Right cardiac atrium (tissue), 5 donors: ENCODE data around the gene NOTCH2. TPM values are rescaled to one million over a fixed set of nuclear protein-coding genes. Genes with fewer than 3 reads are reported as not detected.

Experiments used
- ATAC-seq, 2 donors: fragments of 200-7000 bp; cut with Tn5 transposase; one replicate each; pipeline versions ENCODE4 v1.8.0 to v1.9.1; 2020; ENCODE audit warnings: moderate library complexity in 2 of 2, mild to moderate bottlenecking in 1 of 2
- DNase-seq, 3 donors: peaks; one replicate each; pipeline ENCODE4 v3.0.0-alpha.2; 2020
- H3K27ac ChIP-seq: one replicate; pipeline ENCODE4 v1.5.1; 2013; ENCODE audit warnings: mild to moderate bottlenecking, low read length, control low read depth, moderate library complexity
- H3K27me3 ChIP-seq: one replicate; pipeline ENCODE4 v1.6.1; 2013; ENCODE audit not compliant: control insufficient read depth, insufficient read depth
- H3K4me1 ChIP-seq: one replicate; pipeline ENCODE4 v1.6.1; 2013; ENCODE audit warnings: low read length; ENCODE audit not compliant: control insufficient read depth, insufficient read depth
- H3K4me3 ChIP-seq: one replicate; pipeline ENCODE4 v1.5.1; 2013; ENCODE audit warnings: low read length, control low read depth
- H3K9me3 ChIP-seq: one replicate; pipeline ENCODE4 v1.6.1; 2013; ENCODE audit warnings: low read length; ENCODE audit not compliant: control insufficient read depth
- WGBS: extraction: QIAGEN DNeasy Blood & Tissue Kit; methylation state at CpG from one replicate; pipeline ENCODE4 v1.1.7; 2013; 5-methylcytosine and 5-hydroxymethylcytosine counted together
- intact Hi-C, 4 donors: fragments of 100-400 bp; cut with DNase I; formaldehyde crosslinking; loops; one replicate each; pipeline versions ENCODE4 v1.11.0 to v1.14.0; 2022 to 2023
- polyA plus RNA-seq: library from polyadenylated mRNA; stranded (reverse); fragments of 200-250 nt; gene quantifications from one replicate; pipeline ENCODE4 v1.2.3, GENCODE V29; 2013
- total RNA-seq, 4 donors: library from RNA; stranded (reverse); fragmentation: NEBNext Ultra II Directional; extraction: Animal tissue kit (Norgen Biotek cat#: 25700); gene quantifications; one replicate each; pipeline ENCODE4 v1.2.1, GENCODE V29; 2021
- donor health status: healthy with polysubstance abuse.
- donor health status: DM: no; HTN: yes; CAD: no.
- donor health status: DM: no; HTN: no; CAD: no.
- donor health status: DM: no; HTN: yes; CAD: no; lungs with severe emphysema.
- donor health status: DM: yes; HTN: yes; CAD: no.

NOTCH2 gene
- total and polyA plus RNA-seq, 5 donors = 6.6 to 65.7 (median 39.2) TPM

DNA sequence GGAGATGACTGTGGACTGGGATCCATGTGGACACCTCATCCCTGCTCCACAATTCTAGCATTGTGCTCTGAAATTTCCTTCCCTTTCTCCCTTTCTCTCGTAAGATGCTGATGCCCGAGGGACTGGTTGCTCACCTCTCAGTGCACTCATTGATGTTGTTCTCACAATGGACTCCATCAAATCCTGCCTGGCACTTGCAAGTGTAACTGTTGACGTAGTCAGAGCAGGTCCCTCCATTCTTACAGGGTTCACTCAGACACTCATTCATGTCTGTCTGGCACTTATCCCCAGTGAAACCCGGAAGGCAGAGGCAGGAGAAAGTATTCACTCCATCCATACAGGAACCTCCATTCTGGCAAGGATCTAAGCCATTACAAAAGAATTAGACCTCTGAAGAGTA, 128.1 kb downstream of the NOTCH2 start:
- no peak for ATAC-seq
- Histone ChIP-seq H3K9me3 (no peaks in the 10 kb centered on the region), H3K4me3 (no peak overlapping the region), H3K27ac (no peak overlapping the region), H3K27me3 (no peaks in the 10 kb centered on the region), H3K4me1 (peaks cover 2% of the 10 kb centered on the region)
- intact Hi-C loops = no loop called here
- DNase-seq = no peak
- 79% methylated on average over 4 of the region's 4 CpGs for WGBS

DNA sequence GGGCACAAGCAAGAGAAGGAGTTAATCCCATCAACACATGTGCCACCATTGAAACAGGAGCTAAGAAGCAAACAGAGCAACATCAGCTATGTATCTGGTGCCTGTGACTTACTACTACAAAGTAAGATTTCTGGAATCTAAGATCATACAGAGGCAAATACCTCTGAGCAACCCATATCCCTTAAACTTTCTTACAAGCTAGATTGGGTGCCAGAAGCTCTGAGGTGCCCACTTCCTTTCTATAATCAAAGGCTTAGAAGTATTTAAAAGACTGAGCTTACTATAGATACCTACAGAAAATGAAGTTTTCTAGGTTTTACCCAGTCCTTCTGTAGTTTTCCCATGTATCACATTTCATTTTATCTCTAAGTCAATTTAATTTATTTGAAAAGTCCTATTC, 128.8 kb downstream of the NOTCH2 start:
- H3K9me3 ChIP-seq = no peaks in the 10 kb centered on the region
- H3K4me1 ChIP-seq = peaks cover 5% of the 10 kb centered on the region
- no peaks in the 10 kb centered on the region for H3K27me3 ChIP-seq
- DNase-seq (no peak), ATAC-seq (no peak)
- H3K27ac ChIP-seq = no peak overlapping the region
- no peak overlapping the region for H3K4me3 ChIP-seq
- intact Hi-C loops = no loop called here

GRCh38 chr1:119937198-119937597, 132.3 kb downstream of the NOTCH2 start:
- intact Hi-C loops = no loop called here
- Histone ChIP-seq H3K4me3 (no peak overlapping the region), H3K9me3 (no peaks in the 10 kb centered on the region), H3K27ac (no peak overlapping the region), H3K27me3 (no peaks in the 10 kb centered on the region), H3K4me1 (peaks cover 5% of the 10 kb centered on the region)
- ATAC-seq = no peak
- DNase-seq = no peak
- WGBS = 91% methylated on average over 5 of the region's 5 CpGs

- DNase-seq (no peak), ATAC-seq (no peak)
- H3K27ac ChIP-seq = no peak overlapping the region
- 89% methylated on average over 2 of the region's 2 CpGs for WGBS
- H3K9me3 ChIP-seq = no peaks in the 10 kb centered on the region
- no peak overlapping the region for H3K4me3 ChIP-seq
- intact Hi-C loops = no loop called here
- H3K27me3 ChIP-seq = no peaks in the 10 kb centered on the region
- H3K4me1 ChIP-seq = peaks cover 5% of the 10 kb centered on the region
Measured at GRCh38 chr1:119935915-119936314, 133.5 kb downstream of the NOTCH2 start.

DNA sequence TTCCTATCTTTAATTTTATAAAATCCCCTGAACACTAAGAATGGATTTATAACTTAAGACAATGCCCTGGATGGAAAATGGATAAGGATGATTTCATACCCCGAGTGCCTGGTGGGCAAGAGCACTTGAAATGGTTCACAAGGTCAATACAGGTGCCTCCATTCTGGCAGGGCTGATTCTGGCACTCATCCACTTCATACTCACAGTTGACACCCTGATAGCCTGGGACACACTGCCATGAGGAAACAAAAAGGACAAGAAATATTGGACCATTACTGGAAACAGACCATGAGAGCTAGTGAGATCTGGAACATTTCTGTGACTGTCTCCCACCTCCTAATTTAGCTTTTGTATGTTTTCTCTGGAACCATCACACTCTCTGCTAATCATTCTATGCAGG, 134.1 kb downstream of the NOTCH2 start:
- DNase-seq (no peak), ATAC-seq (no peak)
- Histone ChIP-seq H3K9me3 (no peaks in the 10 kb centered on the region), H3K27me3 (no peaks in the 10 kb centered on the region), H3K27ac (no peak overlapping the region), H3K4me3 (no peak overlapping the region), H3K4me1 (peaks cover 5% of the 10 kb centered on the region)
- 65% methylated on average over 1 of the region's 1 CpG for WGBS
- intact Hi-C loops = no loop called here

DNA sequence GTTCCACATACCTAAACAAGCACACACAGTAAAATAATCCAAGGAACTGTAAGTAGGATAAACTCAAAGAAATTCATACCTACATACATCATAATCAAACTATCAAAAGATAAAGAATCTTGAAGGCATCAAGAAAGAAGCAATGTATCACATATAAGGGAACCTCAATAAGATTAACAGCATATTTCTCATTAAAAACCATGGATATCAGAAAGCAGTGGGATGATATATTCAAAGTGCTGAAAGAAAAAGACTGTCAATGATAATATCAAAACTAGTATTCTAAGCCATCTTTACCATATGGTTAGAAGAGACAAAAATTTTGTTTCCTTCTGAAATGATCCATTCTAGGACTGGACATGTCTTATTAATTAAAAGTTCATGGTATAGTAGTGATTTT, 136.1 kb downstream of the NOTCH2 start:
- H3K9me3 ChIP-seq = no peaks in the 10 kb centered on the region
- no peaks in the 10 kb centered on the region for H3K27me3 ChIP-seq
- DNase-seq (no peak), ATAC-seq (no peak)
- intact Hi-C loops = no loop called here
- H3K4me3 ChIP-seq = no peak overlapping the region
- H3K27ac ChIP-seq = no peak overlapping the region
- H3K4me1 ChIP-seq = peaks cover 5% of the 10 kb centered on the region

DNA sequence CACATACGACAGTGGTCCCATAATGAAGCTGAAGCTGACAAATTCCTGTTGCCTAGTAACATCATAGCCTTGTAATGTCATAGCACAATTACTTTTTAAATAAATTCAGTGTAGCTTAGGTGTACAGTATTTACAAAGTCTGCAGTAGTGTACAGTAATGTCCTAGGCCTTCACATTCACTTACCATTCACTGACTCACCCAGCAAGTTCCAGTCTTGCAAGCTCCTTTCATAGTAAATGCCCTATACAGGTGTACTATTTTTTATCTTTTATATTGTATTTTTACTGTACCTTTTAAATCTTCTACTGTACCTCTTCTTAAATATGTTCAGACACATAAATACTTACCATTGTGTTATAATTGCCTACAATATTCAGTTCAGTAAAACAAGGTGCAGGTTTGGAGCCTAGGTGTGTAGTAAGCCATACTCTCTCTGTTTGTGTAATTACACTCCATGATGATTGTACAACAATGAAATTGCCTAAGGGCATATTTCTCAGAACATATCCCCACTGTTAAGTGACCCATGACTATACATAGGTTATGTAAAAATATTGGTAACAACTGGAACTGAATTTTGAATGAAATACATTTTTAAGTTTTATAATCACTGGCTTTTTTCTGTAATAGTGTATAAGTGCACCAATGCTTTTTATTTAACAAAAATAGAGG, 139.7 kb downstream of the NOTCH2 start:
- Histone ChIP-seq H3K27me3 (no peaks in the 10 kb centered on the region), H3K27ac (no peak overlapping the region), H3K4me3 (no peak overlapping the region), H3K9me3 (no peaks in the 10 kb centered on the region), H3K4me1 (no peaks in the 10 kb centered on the region)
- intact Hi-C loops = no loop called here
- ATAC-seq (no peak), DNase-seq (no peak)
- 89% methylated on average over 1 of the region's 1 CpG for WGBS

GRCh38 chr1:119926553-119926952, 142.9 kb downstream of the NOTCH2 start:
- H3K4me3 ChIP-seq = no peak overlapping the region
- H3K4me1 ChIP-seq = no peaks in the 10 kb centered on the region
- intact Hi-C loops = no loop called here
- no peaks in the 10 kb centered on the region for H3K9me3 ChIP-seq
- 89% methylated on average over 3 of the region's 3 CpGs for WGBS
- ATAC-seq (no peak), DNase-seq (no peak)
- no peaks in the 10 kb centered on the region for H3K27me3 ChIP-seq
- H3K27ac ChIP-seq = no peak overlapping the region

- ATAC-seq (no peak), DNase-seq (peak; percentile 31 to 67 (median 59))
- 81% methylated on average over 19 of the region's 19 CpGs for WGBS
- H3K27ac ChIP-seq = no peak overlapping the region
- H3K9me3 ChIP-seq = no peaks in the 10 kb centered on the region
- intact Hi-C loops = no loop called here
- H3K4me3 ChIP-seq = no peak overlapping the region
- H3K27me3 ChIP-seq = no peaks in the 10 kb centered on the region
- H3K4me1 ChIP-seq = no peaks in the 10 kb centered on the region
Measured at GRCh38 chr1:119924948-119925898, 144.2 kb downstream of the NOTCH2 start.

DNA sequence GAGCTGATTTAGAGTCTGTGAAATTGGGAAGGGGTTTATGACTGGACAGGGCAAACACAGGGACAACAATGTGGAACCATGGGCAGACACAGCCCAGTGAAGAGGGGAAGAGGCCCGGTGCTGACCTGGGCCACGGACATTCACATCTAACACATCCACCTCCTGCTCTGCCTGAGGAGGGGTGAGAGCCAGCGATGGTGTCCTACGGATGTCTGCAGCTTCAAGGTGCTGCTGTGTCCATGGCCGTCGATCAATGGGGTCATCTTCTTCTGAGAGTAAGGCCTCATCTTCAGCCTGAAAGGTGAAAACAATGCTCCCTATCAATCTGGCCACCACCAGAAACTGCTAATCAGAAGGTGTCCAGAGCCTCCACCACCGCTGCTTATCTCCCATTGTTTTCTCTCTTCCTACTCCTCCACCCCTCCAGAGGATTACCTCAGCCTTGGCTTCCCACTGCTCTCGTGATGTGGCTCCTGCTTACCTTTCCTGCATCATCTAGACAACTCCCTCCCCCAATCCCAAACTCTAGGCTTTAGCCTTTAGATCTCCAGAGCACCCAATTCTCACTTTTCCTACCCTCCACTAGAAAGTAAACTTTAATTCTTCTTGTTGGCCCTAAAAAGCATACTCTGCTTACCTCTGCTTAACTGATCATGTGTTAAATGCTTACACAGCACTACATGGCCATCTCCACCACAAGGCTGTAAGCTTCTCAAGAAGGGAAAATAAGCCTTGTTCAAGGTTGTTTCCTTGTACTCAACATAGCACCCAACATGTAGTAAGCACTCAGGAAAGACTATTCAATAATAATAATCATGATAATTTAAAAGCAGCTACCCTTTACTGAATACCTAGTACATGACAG, 149.1 kb downstream of the NOTCH2 start:
- ATAC-seq (no peak), DNase-seq (no peak)
- no peak overlapping the region for H3K27ac ChIP-seq
- H3K27me3 ChIP-seq = no peaks in the 10 kb centered on the region
- no peak overlapping the region for H3K4me3 ChIP-seq
- no peaks in the 10 kb centered on the region for H3K9me3 ChIP-seq
- intact Hi-C loops = no loop called here
- 78% methylated on average over 8 of the region's 8 CpGs for WGBS
- no peaks in the 10 kb centered on the region for H3K4me1 ChIP-seq

GRCh38 chr1:119919241-119919640, 150.2 kb downstream of the NOTCH2 start:
- Histone ChIP-seq H3K9me3 (no peaks in the 10 kb centered on the region), H3K4me1 (no peaks in the 10 kb centered on the region), H3K27me3 (no peaks in the 10 kb centered on the region), H3K4me3 (no peak overlapping the region), H3K27ac (no peak overlapping the region)
- 93% methylated on average over 7 of the region's 7 CpGs for WGBS
- DNase-seq (no peak), ATAC-seq (no peak)
- intact Hi-C loops = no loop called here
